ENCODE data around the gene FER1L5. TPM values are rescaled to one million over a fixed set of nuclear protein-coding genes. Genes with fewer than 3 reads are reported as not detected.
A peak's percentile ranks its signal among the peaks of the same experiment; 100 is the strongest.

Gene FER1L5
- total RNA-seq, 1 donor from 2014 or later = 0.05 TPM

GRCh38 chr2:96625571-96626552 is 16.7 kb upstream of the FER1L5 start:
- peaks cover 38% of the 10 kb centered on the region for H3K36me3 ChIP-seq
- no peak for DNase-seq
- peak overlapping the region; percentile 53 for H3K27ac ChIP-seq (replicated peaks)
- H3K4me1 ChIP-seq = peaks cover 38% of the 10 kb centered on the region
- intact Hi-C loops (cut with micrococcal nuclease) = no loop called here
- no peak overlapping the region for H3K4me3 ChIP-seq
- H3K9me3 ChIP-seq (replicated peaks) = no peaks in the 10 kb centered on the region
- TF ChIP-seq CTCF (IDR thresholded peaks at IDR 0.05; ENCODE audit: borderline replicate concordance) = no peak
- H3K27me3 ChIP-seq (ENCODE audit: low read depth) = no peaks in the 10 kb centered on the region

GRCh38 chr2:96626553-96626942 is 16.0 kb upstream of the FER1L5 start:
- Histone ChIP-seq H3K27me3 (ENCODE audit: low read depth) (no peaks in the 10 kb centered on the region), H3K27ac (replicated peaks) (peak overlapping the region; percentile 53), H3K4me3 (no peak overlapping the region), H3K9me3 (replicated peaks) (no peaks in the 10 kb centered on the region), H3K36me3 (peaks cover 45% of the 10 kb centered on the region), H3K4me1 (peaks cover 45% of the 10 kb centered on the region)
- intact Hi-C loops (cut with micrococcal nuclease) = no loop called here
- no peak for DNase-seq
- TF ChIP-seq CTCF (IDR thresholded peaks at IDR 0.05; ENCODE audit: borderline replicate concordance) = no peak

- intact Hi-C loops (cut with micrococcal nuclease) = no loop called here
- Histone ChIP-seq H3K36me3 (peaks cover 72% of the 10 kb centered on the region), H3K27ac (replicated peaks) (no peak overlapping the region)
These were observed 10.6 kb upstream of the FER1L5 start for GRCh38 chr2:96631804-96632435.

GRCh38 chr2:96633641-96634040 is 8.9 kb upstream of the FER1L5 start:
- no peak overlapping the region for H3K4me3 ChIP-seq
- intact Hi-C loops (cut with micrococcal nuclease) = no loop called here
- H3K36me3 ChIP-seq = peaks cover 55% of the 10 kb centered on the region
- H3K27ac ChIP-seq (replicated peaks) = no peak overlapping the region
- no peaks in the 10 kb centered on the region for H3K27me3 ChIP-seq (ENCODE audit: low read depth)
- H3K9me3 ChIP-seq (replicated peaks) = no peaks in the 10 kb centered on the region
- TF ChIP-seq CTCF (IDR thresholded peaks at IDR 0.05; ENCODE audit: borderline replicate concordance) = no peak
- peaks cover 78% of the 10 kb centered on the region for H3K4me1 ChIP-seq
- DNase-seq = no peak

More at GRCh38 chr2:96631804-96632435, 10.6 kb upstream of the FER1L5 start:
- no peak for TF ChIP-seq CTCF (IDR thresholded peaks at IDR 0.05; ENCODE audit: borderline replicate concordance)
- Histone ChIP-seq H3K9me3 (replicated peaks) (no peaks in the 10 kb centered on the region), H3K4me3 (no peak overlapping the region), H3K4me1 (peaks cover 73% of the 10 kb centered on the region), H3K27me3 (ENCODE audit: low read depth) (no peaks in the 10 kb centered on the region)
- DNase-seq = no peak

- Histone ChIP-seq H3K27ac (replicated peaks) (peak overlapping the region; percentile 96), H3K4me3 (peak overlapping the region; percentile 81), H3K4me1 (peaks cover 62% of the 10 kb centered on the region), H3K36me3 (peaks cover 28% of the 10 kb centered on the region), H3K9me3 (replicated peaks) (no peaks in the 10 kb centered on the region), H3K27me3 (ENCODE audit: low read depth) (no peaks in the 10 kb centered on the region)
- intact Hi-C loops (cut with micrococcal nuclease) = no loop called here
- TF ChIP-seq CTCF (IDR thresholded peaks at IDR 0.05; ENCODE audit: borderline replicate concordance) = no peak
- no peak for DNase-seq
These were observed 5.9 kb upstream of the FER1L5 start for GRCh38 chr2:96636551-96637171.

Data from left ventricle myocardium inferior (tissue), 1 donor.